Aorta (tissue), 5 donors: Measurements from ENCODE around the gene PRKCA. TPM values are rescaled to one million over a fixed set of nuclear protein-coding genes. Genes with fewer than 3 reads are reported as not detected.

Experiments used
- ATAC-seq: fragments of 200-7000 bp; cut with Tn5 transposase; one replicate; pipeline ENCODE4 v1.9.1; 2022; ENCODE audit warnings: moderate library complexity; ENCODE audit not compliant: low FRiP score
- DNase-seq, 2 donors: peaks; one replicate each; pipeline ENCODE4 v3.0.0-alpha.2; 2020
- H3K27ac ChIP-seq, 2 donors: one replicate each; pipeline ENCODE4 v1.5.1; 2013; ENCODE audit warnings: low read length in 2 of 2, mild to moderate bottlenecking in 2 of 2, moderate library complexity in 2 of 2, control low read depth in 1 of 2, inconsistent platforms in 1 of 2, low read depth in 1 of 2
- H3K27me3 ChIP-seq, 2 donors: one replicate each; pipeline ENCODE4 v1.6.1; 2013; ENCODE audit warnings: control low read depth in 1 of 2, low read length in 1 of 2, mild to moderate bottlenecking in 1 of 2, moderate library complexity in 1 of 2; ENCODE audit not compliant: insufficient read depth in 2 of 2, control insufficient read depth in 1 of 2
- H3K36me3 ChIP-seq, 2 donors: one replicate each; pipeline ENCODE4 v1.6.1; 2013; ENCODE audit warnings: control low read depth in 1 of 2, low read length in 1 of 2, mild to moderate bottlenecking in 1 of 2; ENCODE audit not compliant: insufficient read depth in 2 of 2, control insufficient read depth in 1 of 2
- H3K4me1 ChIP-seq, 2 donors: one replicate each; pipeline ENCODE4 v1.6.1; 2013; ENCODE audit warnings: low read length in 2 of 2, control low read depth in 1 of 2, mild to moderate bottlenecking in 1 of 2, moderate library complexity in 1 of 2; ENCODE audit not compliant: insufficient read depth in 2 of 2, control insufficient read depth in 1 of 2
- H3K4me3 ChIP-seq, 2 donors: one replicate each; pipeline ENCODE4 v1.5.1; 2013; ENCODE audit warnings: low read length in 2 of 2, control low read depth in 1 of 2, mild to moderate bottlenecking in 1 of 2
- H3K9me3 ChIP-seq: one replicate; pipeline ENCODE4 v1.6.1; 2013; ENCODE audit warnings: mild to moderate bottlenecking, low read length; ENCODE audit not compliant: control insufficient read depth
- WGBS, 2 donors: extraction: QIAGEN DNeasy Blood & Tissue Kit; methylation state at CpG; one replicate each; pipeline ENCODE4 v1.1.7; 2013; 5-methylcytosine and 5-hydroxymethylcytosine counted together
- intact Hi-C, 2 donors: fragments of 100-400 bp; cut with DNase I; formaldehyde crosslinking; loops; one replicate each; pipeline versions ENCODE4 v1.14.2 to v1.15.0; 2022
- polyA plus RNA-seq, 2 donors: library from polyadenylated mRNA; stranded (reverse); fragments of 200-250 nt; gene quantifications; one replicate each; pipeline ENCODE4 v1.2.3, GENCODE V29; 2013
- total RNA-seq, 2 donors: library from RNA; stranded (reverse); fragmentation: NEBNext Ultra II Directional; extraction: Animal tissue kit (Norgen Biotek cat#: 25700); gene quantifications; one replicate each; pipeline ENCODE4 v1.2.1, GENCODE V29; 2021
- donor health status: healthy with polysubstance abuse.
- donor health status: Bipolar disorder and iron deficiency.
- donor health status: DM: no; HTN: no; CAD: no.
- donor health status: DM: no; HTN: no; CAD: no.
- donor health status: DM: yes; HTN: yes; CAD: no.

The PRKCA gene
- total and polyA plus RNA-seq, 4 donors: 2.7 to 15.4 (median 9.1) TPM

DNA sequence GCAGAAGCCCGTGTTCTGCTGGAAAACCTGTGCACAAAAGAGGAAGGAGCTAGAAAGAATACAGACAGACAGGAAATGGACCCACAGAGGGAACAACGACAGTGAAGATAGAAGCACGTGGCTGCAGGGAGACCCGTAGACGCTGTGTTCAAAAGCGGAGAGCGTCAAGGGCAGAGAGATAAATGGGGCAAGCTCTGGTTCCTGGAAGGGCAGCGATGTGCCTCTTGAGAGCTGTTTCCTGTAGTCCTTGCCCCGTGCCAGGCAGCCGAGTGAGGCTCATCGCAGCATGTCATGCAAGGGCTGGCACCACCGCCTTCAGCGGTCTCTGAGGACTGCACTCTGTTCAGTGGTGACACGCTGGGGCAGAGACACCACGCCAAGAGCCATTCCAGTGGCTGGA lies 488.9 kb downstream of the PRKCA start:
- Histone ChIP-seq H3K36me3 (no peaks in the 10 kb centered on the region), H3K4me1 (no peaks in the 10 kb centered on the region), H3K27me3 (no peaks in the 10 kb centered on the region), H3K9me3 (no peaks in the 10 kb centered on the region), H3K4me3 (no peak overlapping the region), H3K27ac (no peak overlapping the region)
- 15 to 18% methylated on average over 15 of the region's 15 CpGs for WGBS, 2 donors
- ATAC-seq (no peak), DNase-seq (peak in 1 of 2 donors; percentile 73)
- intact Hi-C loops: no loop called here

DNA sequence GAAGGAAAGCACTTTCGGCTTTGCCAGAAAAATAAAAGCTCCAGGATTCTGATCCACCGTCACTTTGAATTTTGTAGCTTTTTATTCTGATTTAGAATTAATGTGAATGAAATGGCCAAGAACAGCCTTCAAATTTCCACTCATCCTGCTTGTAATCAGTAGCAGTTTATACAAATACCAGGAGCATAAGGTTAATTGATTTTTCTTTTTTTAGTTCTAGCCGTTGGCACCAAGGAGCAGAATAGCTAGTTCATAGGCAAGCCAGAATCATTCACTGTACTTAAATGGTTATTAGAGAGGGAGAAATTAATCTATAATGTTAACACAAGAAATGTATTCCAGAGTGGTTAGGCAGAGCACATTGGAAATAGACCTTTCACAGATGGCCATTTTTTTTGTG lies 491.4 kb downstream of the PRKCA start:
- DNase-seq (no peak), ATAC-seq (no peak)
- H3K27ac ChIP-seq: no peak overlapping the region
- intact Hi-C loops: no loop called here
- no peaks in the 10 kb centered on the region for H3K9me3 ChIP-seq
- H3K27me3 ChIP-seq: no peaks in the 10 kb centered on the region
- 88 to 95% methylated on average over 3 of the region's 3 CpGs for WGBS, 2 donors
- no peak overlapping the region for H3K4me3 ChIP-seq
- no peaks in the 10 kb centered on the region for H3K36me3 ChIP-seq
- no peaks in the 10 kb centered on the region for H3K4me1 ChIP-seq

DNA sequence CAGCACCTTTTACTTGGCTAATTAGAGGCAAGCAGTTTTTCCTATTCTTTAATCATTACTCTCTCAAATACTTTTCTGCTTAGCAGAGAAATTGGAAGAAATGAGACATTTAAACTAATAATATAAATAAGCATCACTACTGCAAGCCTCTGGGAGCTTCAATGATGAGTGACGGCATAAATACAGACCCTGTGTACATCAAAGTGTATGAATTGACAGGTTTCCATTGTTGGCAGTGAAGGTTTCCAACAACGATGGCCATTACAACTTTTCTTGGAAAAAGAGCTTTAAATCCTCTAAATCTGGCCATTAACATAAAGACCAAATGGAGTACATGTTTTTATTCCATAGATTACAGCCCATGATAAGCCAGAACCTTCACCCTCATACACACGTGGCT lies 493.1 kb downstream of the PRKCA start:
- no peak for DNase-seq
- Histone ChIP-seq H3K27me3 (no peaks in the 10 kb centered on the region), H3K4me3 (no peak overlapping the region), H3K4me1 (no peaks in the 10 kb centered on the region), H3K36me3 (no peaks in the 10 kb centered on the region), H3K27ac (no peak overlapping the region), H3K9me3 (no peaks in the 10 kb centered on the region)
- no peak for ATAC-seq
- intact Hi-C loops: no loop called here
- WGBS, 2 donors: 88 to 92% methylated on average over 3 of the region's 3 CpGs

DNA sequence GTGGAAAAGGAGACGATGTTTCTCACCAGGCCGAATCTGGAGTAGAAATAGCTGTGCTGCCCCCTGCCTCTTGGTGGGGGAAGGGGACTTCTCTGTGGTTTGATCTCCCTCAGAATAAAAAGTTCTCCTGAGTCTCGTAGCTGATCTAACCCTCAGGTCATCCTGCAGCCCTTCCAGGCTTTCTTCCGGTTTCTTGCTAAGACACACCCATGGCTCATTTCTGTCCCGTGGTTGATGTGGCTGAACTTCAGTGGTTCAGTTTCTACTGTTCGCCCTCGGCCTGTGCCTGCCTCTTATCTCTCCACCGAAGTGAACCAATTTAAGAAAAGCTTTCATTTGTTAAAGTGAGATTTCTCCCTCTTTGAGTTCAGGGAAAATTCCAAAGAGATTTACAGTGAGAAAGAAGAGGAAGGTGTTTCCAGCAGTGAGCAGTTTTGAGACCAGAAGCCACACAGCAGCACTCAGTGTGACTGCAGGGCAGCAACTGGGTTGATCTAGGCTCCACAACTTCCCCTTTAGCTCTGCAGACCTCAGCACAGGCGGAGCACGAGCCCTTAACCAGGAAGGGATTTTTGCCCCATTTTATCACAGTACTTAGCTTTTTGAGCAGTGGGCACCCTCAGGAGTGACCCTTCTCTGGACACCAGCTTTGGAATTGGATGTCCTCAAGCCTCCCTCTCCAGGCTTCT lies 497.6 kb downstream of the PRKCA start:
- DNase-seq (peak in 1 of 2 donors; percentile 66), ATAC-seq (no peak)
- intact Hi-C loops: no loop called here
- no peaks in the 10 kb centered on the region for H3K27me3 ChIP-seq
- no peaks in the 10 kb centered on the region for H3K4me1 ChIP-seq
- no peaks in the 10 kb centered on the region for H3K36me3 ChIP-seq
- no peaks in the 10 kb centered on the region for H3K9me3 ChIP-seq
- WGBS, 2 donors: 68 to 77% methylated on average over 10 of the region's 10 CpGs
- H3K27ac ChIP-seq: no peak overlapping the region
- no peak overlapping the region for H3K4me3 ChIP-seq

DNA sequence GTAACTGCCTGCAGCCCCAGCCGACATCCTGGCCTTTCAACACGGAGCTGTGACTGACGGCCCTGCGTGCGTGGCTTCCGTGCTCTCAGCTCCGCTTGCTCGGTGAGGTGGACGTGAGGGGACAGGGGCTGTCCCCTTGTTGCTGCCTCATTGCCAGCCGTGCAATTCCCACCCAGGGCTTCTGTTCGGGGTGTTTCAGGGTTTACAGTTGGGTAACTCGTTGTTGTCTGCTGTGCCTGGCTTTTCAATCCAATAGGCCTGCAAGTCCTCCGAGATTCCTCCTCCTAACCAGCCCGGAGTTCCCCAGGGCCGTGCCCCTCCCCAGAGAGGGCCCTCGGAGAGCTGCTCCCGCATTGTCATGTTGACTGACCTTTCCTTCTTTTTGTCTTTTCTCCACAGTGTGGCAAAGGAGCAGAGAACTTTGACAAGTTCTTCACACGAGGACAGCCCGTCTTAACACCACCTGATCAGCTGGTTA lies 501.1 kb downstream of the PRKCA start:
- H3K27ac ChIP-seq: no peak overlapping the region
- intact Hi-C loops: no loop called here
- no peaks in the 10 kb centered on the region for H3K27me3 ChIP-seq
- no peaks in the 10 kb centered on the region for H3K9me3 ChIP-seq
- H3K36me3 ChIP-seq: no peaks in the 10 kb centered on the region
- no peaks in the 10 kb centered on the region for H3K4me1 ChIP-seq
- no peak overlapping the region for H3K4me3 ChIP-seq
- DNase-seq (no peak), ATAC-seq (no peak)
- WGBS, 2 donors: 80 to 85% methylated on average over 19 of the region's 19 CpGs

DNA sequence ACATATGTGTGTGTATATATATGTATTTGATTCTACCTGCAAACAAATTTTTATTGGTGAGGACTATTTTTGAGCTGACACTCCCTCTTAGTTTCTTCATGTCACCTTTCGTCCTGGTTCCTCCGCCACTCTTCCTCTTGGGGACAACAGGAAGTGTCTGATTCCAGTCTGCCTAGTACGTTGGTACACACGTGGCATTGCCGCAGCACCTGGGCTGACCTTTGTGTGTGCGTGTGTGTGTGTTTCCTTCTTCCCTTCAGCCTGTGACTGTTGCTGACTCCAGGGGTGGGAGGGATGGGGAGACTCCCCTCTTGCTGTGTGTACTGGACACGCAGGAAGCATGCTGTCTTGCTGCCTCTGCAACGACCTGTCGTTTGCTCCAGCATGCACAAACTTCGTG lies 503.2 kb downstream of the PRKCA start:
- Histone ChIP-seq H3K27me3 (no peaks in the 10 kb centered on the region), H3K36me3 (no peaks in the 10 kb centered on the region), H3K27ac (no peak overlapping the region), H3K4me1 (no peaks in the 10 kb centered on the region), H3K4me3 (no peak overlapping the region), H3K9me3 (no peaks in the 10 kb centered on the region)
- DNase-seq: no peak
- WGBS, 2 donors: 76 to 79% methylated on average over 10 of the region's 10 CpGs
- ATAC-seq: no peak
- intact Hi-C loops: no loop called here

DNA sequence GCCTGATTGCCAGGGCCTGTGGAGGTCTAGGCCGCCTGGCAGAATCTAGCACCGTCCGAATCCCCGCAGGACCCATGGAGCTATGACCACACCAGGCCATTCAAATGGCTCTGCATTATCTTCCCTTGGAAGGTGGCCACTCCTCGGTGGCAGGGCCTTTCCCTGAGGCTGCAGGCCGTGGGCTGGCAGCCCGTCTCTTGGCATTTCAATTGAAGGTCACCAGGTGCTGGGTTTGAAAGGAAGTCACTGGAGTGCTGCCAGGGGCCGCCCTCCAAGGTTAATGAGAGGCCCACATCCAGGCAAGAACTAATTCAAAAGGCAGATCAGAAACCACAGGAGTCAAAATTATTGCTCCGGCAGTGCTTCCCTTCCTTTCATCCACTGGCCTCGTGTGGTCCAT lies 504.8 kb downstream of the PRKCA start:
- 87% methylated on average over 10 of the region's 10 CpGs for WGBS, 2 donors
- H3K9me3 ChIP-seq: no peaks in the 10 kb centered on the region
- H3K27ac ChIP-seq: no peak overlapping the region
- H3K4me1 ChIP-seq: no peaks in the 10 kb centered on the region
- H3K4me3 ChIP-seq: no peak overlapping the region
- DNase-seq (no peak), ATAC-seq (no peak)
- H3K27me3 ChIP-seq: no peaks in the 10 kb centered on the region
- H3K36me3 ChIP-seq: no peaks in the 10 kb centered on the region
- intact Hi-C loops: no loop called here

DNA sequence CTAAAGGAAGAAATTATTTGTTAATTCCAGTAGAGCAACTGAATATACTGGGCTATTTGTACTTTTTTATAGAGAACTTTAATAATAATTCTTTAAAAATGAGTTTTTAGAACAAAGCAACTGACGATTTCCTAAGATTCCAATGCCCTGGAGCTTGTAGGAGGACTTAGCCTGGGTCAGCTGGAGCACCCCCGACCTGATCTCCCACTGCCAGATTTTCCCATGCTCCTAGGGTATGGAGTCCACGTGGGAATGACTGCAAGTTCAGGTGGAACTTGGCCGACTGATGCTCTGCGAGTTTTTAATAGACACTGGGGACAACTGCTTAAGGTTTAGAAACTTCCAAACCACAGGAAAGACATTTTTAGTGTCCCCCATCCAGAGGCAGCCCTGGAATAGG lies 507.0 kb downstream of the PRKCA start:
- no peaks in the 10 kb centered on the region for H3K36me3 ChIP-seq
- DNase-seq (no peak), ATAC-seq (no peak)
- H3K9me3 ChIP-seq: no peaks in the 10 kb centered on the region
- WGBS, 2 donors: 84 to 85% methylated on average over 5 of the region's 5 CpGs
- no peaks in the 10 kb centered on the region for H3K27me3 ChIP-seq
- no peak overlapping the region for H3K27ac ChIP-seq
- no peaks in the 10 kb centered on the region for H3K4me1 ChIP-seq
- H3K4me3 ChIP-seq: no peak overlapping the region
- intact Hi-C loops: no loop called here

DNA sequence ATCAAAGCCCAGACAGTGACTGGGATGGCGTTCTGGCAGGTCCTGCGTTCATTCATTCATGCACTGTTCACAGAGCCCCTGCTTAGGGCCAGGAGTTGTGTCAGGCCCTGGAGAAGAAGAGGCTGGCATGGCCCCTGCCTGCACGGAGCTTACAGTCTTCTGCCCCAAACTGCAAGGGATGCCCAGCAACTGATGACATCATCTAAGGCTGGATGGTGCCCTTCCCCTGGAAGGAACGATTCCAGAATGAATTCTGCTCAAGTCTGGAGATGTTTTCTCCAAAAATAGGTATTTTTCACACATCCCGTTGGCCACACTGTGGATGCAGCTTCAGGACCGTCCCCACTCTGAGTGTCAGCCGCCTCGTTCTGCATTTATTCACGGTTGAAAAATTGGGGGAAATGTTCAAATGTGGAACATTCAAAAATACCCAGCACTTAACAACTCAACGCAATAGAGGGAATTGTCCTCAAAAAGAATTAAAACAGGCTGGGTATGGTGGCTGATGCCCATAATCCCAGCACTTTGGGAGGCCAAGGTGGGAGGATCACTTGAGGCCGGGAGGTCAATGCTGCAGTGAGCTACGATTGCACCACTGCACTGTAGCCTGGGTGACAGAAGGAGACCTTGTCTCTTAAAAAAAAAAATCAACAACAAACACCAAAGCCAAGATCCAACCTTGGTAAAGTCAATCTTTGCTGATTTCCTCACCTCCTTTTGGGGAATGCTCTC lies 508.7 kb downstream of the PRKCA start:
- 89% methylated on average over 12 of the region's 12 CpGs for WGBS, 2 donors
- H3K36me3 ChIP-seq: no peaks in the 10 kb centered on the region
- DNase-seq: no peak
- H3K27me3 ChIP-seq: no peaks in the 10 kb centered on the region
- no peaks in the 10 kb centered on the region for H3K4me1 ChIP-seq
- intact Hi-C loops: no loop called here
- H3K9me3 ChIP-seq: no peaks in the 10 kb centered on the region
- no peak overlapping the region for H3K27ac ChIP-seq
- H3K4me3 ChIP-seq: no peak overlapping the region
- ATAC-seq: no peak
